Choroid plexus epithelial cell (primary cell): ENCODE data around the gene ABHD16B.
A peak's percentile ranks its signal among the peaks of the same experiment; 100 is the strongest.

Experiments used
- DNase-seq: peaks from one replicate; pipeline ENCODE4 v3.0.0-alpha.2; 2010; ENCODE audit warnings: low read depth
- H3K4me3 ChIP-seq: 2 replicates; pipeline ENCODE4 v1.5.1; 2011; ENCODE audit warnings: low read depth, mild to moderate bottlenecking, control low read depth, low read length, moderate library complexity
- TF ChIP-seq, protein P1 (sequence below): conservative IDR thresholded peaks from 2 replicates; pipeline ENCODE4 v1.5.1; 2011; ENCODE audit warnings: low read depth, mild to moderate bottlenecking, control low read depth, inconsistent platforms, low read length, moderate library complexity

Gene ABHD16B

DNA sequence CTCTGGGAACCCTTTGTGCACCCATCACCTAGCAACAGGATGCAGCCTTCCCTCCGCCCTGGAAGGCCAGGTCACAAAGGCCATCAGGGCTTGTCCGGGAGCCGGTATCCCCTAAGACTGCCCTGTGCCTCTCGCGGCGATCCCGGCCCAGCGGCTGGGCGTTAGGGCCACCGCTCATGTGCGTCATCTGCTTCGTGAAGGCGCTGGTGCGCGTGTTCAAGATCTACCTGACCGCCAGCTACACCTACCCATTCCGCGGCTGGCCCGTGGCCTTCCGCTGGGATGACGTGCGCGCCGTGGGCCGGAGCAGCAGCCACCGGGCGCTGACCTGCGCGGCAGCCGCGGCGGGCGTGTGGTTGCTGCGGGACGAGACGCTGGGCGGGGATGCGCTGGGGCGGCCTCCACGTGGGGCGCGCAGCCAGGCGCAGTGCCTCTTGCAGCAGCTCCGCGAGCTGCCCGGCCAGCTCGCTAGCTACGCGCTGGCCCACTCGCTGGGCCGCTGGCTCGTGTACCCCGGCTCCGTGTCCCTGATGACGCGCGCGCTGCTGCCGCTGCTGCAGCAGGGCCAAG is at the start of gene ABHD16B:
ABHD16B (plus strand) TSS at position 134 of the 570 bp plus-strand sequence; CDS start at position 177, 43 bp downstream.
- no peak within 1 kb of the TSS for H3K4me3 ChIP-seq
- TF ChIP-seq, protein P1, sequence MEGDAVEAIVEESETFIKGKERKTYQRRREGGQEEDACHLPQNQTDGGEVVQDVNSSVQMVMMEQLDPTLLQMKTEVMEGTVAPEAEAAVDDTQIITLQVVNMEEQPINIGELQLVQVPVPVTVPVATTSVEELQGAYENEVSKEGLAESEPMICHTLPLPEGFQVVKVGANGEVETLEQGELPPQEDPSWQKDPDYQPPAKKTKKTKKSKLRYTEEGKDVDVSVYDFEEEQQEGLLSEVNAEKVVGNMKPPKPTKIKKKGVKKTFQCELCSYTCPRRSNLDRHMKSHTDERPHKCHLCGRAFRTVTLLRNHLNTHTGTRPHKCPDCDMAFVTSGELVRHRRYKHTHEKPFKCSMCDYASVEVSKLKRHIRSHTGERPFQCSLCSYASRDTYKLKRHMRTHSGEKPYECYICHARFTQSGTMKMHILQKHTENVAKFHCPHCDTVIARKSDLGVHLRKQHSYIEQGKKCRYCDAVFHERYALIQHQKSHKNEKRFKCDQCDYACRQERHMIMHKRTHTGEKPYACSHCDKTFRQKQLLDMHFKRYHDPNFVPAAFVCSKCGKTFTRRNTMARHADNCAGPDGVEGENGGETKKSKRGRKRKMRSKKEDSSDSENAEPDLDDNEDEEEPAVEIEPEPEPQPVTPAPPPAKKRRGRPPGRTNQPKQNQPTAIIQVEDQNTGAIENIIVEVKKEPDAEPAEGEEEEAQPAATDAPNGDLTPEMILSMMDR = no peak
- DNase-seq = no peak

- H3K4me3 ChIP-seq = no peak overlapping the region
- TF ChIP-seq, protein P1 = no peak
- no peak for DNase-seq
Measured at GRCh38 chr20:63814891-63815614, 46.2 kb upstream of the ABHD16B start.

- no peak overlapping the region for H3K4me3 ChIP-seq
- TF ChIP-seq, protein P1 = no peak
- DNase-seq = no peak
Measured at GRCh38 chr20:63815615-63816253, 45.6 kb upstream of the ABHD16B start.

DNA sequence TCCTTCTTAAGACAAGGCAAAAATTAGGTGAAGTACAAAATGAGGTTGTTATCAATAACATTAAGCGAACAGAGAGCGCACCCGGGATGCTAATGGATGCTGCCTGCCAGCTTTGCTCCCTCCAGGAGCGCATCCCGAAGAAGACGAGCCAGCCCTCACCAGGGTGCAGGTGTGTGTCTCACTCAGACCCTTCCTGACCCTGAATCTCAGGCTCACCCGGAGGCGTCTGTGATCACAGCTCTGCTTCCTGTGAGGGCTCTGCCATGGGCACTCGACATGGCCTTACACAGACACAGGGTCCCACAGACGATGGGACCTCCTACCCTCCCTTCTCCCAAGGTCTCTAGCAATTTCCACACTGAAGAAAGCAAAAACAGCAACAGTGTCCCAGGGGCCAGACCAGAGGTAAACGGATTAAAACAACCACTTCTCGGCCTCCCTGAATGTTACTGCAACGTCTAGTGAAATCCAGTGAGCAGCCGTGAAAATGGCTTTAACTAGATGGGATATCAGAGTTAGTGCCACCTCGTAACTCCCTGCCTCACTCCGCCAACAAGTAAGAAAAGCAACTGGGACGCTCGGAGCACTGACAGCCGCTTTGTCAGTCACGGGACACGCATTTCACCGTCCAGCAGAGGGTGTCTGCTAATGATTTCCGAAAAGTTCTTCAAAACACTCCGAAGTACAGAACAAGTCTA is 41.9 kb upstream of the ABHD16B start:
- peak; percentile 71 for DNase-seq
- peak overlapping the region; percentile 4 for H3K4me3 ChIP-seq
- TF ChIP-seq, protein P1 = peak; percentile 63

GRCh38 chr20:63821811-63822210 is 39.5 kb upstream of the ABHD16B start:
- TF ChIP-seq, protein P1 = no peak
- H3K4me3 ChIP-seq = no peak overlapping the region
- DNase-seq = peak; percentile 24

DNA sequence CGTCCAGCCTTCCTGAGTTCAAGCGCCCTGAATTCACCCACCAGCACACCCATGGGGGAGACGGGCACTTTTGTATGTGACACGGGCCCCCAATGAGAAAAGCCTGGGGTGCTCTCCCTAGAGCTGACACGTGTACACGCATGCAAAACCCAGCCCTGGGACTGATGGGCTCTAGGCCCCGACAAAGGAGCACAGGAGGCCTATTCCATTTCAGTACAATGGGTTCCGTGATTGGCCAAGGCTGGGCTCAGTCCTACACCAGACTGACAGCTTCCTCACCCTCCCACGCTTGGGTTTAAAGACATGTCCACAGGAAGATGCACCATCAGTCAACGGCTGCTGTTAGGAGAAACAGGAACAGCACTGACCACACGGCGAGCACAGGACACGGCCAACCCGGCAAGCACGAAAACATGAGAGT is 39.0 kb upstream of the ABHD16B start:
- peak; percentile 37 for DNase-seq
- TF ChIP-seq, protein P1 = no peak
- no peak overlapping the region for H3K4me3 ChIP-seq
